Measurements from ENCODE around the gene CPNE5.

The CPNE5 gene

DNA sequence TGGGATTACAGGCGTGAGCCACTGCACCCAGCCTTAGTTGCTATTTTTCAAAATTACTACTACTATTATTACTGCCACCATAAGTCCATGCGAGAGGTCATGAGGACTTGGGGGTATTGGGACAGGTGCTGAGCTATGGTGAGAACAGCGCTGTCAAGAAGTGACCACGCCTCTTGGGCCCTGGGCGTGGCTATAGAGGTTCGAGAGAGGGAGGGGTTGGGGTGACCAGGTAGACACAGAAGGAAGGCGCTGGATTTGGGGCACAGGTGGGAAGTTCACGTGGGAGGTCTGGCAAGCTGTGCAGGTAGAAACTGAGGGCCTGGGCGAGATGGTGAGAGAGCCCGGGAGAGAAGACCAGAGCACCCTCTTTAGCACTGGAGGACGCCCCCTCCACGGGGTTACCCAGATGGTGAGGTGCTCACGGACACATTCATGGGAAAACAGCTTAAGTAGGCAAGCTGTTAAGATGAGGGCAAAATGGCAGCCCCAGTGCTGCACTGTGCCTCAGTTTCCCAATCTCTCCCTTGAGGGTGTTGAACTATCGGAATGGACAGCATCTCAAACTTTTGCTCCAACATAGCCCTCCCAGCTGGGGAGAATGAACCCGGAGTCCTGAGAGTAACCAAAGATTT is 80.6 kb downstream of the CPNE5 start:
- no peak for DNase-seq

DNA sequence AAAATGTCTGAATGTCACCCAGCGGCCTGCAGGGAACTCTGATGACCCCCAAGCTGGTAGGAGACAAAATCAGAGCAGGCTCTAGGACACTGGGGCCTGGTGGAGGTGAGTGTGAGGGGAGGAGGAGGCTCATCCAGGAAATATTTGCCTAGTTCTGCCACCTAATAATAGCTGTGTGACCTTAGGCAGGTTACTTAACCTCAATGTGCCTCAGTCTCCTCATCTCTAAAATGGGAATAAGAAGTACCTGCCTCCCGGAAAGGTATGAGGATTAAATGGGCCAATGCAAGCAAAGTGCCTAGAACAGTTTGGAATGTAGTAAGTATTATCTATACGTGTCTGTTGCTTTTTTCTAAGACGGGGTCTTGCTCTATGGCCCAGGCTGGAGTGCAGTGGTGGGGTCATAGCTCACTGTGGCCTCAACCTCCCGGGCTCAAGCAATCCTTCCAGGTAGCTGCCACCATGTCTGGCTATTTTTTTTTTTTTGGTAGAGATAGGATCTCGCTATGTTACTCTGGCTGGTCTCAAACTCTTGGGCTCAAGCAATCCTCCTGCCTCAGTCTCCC is 81.2 kb downstream of the CPNE5 start:
- no peak for DNase-seq

DNA sequence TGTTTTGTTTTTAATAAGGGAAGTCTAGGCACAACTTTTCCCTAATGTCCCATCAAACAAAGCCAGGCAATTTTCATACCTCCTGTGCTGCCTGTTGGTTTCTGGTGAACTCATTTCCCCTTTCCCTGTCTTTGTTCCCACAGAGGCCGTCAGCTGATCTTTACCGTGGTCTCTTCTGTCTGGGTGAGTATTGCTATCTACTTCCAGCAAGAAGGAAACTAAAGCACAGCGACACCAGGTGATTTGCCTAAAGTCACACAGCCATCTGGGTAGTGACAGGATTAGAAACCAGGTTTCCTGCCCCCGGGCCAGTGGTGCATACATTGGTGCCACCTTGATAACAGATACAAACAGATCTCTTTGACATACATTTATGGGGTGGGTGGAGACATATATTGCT is 82.0 kb downstream of the CPNE5 start:
- peak; percentile 26 for DNase-seq

DNA sequence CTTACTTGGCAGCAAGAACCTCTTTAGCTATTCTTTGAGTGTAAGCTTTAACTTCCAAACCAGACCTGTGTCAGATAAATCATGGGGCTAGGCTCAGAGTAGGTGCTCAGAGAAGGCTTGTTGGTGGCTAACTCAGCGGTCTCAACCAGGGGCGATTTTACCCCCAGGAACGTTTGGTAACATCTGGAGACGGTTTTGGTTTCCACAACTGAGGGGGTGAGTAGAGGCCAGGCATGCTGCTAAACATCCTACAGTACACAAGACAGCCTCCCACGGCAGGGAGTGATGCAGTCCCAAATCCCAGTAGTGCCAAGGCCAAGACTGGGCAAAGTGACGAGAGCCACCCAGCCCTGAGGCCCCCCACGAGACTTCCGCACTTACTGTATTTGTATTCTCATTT is 82.5 kb downstream of the CPNE5 start:
- no peak for DNase-seq

DNA sequence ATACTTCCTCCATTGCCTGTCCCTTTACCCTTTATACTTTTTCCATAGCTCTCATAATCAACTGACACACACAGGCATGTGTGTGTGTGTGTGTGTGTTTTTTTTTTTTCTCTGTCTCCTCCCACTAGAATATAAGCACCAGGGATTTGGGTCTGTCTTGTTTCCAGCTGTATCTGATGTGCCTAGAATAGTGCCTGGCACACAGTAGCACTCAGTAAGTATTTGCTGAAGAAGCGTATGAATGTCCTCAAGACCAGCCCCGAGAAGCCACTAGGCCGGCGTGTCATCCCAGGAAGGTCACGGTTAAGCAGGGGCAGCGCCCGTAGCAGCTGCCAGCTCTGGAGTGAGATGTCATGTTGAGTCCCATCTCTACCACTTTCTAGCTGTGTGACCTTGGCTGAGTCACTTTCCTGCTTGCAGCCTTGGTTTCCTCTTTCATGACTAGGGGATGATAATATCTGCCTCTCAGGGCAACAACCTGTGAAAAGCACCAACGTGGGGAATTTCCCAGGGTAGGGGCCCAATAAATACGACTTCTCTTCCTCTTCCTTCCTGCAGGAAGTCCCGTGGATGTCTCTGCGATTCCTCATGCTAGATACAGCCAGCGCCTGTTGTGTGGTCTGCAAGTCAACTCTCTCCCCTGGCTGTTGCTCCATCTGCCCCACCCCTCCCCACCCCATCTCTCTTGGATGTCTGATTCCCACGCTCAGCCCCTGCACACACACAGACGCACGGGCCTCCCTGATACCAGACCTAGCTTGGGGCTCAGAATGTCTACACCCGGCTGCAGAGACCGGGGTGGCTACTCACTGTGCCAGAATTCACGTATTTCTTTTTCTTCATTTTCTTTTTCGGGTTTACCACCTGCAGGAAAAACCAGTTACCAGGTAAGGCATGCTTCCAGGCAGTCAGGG is 83.6 kb downstream of the CPNE5 start:
- DNase-seq, result peak; percentile 62

DNA sequence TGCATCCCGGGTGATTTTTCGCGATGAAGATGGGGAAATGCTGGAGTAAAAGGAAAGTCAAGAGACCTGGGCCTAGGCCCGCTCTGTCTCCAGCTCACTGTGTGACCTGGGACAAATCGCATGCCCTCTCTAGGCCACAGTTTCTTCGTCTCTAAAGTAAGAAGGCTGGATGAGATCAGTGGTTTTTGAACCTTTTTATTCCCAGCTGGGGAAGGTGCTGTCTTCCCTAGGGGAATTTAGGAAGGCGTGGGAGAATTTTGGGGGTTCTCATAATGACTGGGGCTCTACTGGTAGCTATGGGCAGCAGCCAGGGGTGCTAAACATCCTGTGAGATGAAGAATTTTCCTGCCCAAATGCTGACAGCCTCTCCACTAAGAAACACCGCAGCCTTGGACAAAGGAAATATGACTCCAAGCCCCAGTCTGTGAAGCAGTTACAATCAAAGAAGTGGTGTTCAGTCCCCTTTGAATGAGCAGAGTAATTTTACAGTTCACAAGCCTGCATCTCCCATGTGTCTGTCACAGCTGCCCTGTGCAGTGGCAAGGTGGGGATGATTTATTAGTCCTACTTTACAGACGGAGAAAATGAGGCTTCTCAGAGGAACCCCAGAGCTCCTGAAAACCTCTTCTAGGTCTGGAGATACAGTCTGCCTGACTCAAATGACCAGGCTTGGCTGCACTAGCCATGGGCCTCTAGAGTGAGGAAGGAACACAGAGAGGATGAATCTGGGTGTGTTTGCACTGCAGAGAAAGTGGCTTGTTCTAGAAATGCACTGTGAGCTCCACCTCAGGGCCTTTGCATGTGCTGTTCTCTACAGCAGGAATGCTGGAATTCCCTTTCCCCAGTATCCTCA is 84.4 kb downstream of the CPNE5 start:
- no peak for DNase-seq

DNA sequence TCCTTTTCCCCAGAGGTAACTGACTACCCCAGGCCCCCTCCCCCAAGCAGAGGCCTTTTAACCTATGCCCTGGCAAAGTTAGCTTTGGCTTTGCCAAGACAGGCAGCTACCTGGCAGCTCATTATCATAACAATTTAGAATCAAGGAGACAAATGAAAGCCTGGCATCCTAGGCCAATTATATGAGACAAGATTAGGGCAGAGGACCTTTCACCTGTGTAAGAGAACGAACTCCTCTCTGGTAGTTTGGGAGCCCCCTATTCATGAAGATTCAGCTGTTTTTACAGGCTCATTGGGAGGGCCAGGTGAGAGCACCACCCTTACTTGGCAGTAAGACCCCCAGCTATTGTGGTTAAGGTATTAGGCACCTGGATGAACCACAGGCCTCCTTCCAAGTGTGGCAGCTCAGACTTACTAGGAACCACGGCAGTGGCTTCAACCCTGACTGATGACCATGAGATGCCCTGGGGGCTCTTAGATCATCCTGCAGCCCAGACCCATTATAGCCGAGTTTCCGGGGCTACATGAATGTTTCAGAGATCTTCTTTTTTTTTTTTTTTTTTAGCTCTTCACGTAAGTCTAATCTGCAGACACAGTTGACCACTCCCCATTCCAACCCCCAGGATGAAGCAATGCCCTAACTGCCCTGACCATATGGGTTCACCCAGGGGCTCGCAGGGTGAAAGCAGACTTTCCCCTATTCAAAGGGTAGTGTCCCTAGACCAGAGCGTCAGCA is 85.4 kb downstream of the CPNE5 start:
- DNase-seq, result no peak

DNA sequence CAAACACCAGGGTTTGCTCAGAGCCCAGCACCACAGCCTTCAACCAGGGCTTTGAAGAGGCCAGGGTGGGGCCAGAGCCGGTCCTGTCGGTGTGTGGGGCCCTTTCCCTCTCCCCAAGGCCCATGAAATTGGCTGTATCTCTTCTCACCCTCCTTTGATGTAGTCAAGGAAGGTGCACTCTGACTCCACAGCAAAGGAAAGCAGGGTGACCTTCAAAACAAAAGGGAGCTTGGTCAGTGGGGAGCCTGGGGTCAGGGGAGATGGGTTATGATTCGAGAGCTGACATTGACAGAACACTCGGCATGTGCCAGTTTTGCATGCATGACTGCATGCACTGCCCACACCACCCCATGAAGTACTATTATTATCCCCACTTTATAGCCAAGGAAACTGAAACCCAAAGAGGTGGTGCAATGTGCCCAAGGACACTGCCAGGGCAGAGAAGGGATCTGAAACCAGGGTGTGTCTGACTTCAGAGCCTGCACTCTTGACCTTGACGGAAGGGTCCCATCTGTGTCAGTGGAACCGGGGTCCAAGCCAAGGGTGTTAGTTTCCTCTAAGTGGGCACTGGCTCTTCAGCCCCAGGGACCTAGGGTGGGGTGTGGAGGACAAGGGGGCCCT is 86.2 kb downstream of the CPNE5 start:
- DNase-seq, result no peak

DNA sequence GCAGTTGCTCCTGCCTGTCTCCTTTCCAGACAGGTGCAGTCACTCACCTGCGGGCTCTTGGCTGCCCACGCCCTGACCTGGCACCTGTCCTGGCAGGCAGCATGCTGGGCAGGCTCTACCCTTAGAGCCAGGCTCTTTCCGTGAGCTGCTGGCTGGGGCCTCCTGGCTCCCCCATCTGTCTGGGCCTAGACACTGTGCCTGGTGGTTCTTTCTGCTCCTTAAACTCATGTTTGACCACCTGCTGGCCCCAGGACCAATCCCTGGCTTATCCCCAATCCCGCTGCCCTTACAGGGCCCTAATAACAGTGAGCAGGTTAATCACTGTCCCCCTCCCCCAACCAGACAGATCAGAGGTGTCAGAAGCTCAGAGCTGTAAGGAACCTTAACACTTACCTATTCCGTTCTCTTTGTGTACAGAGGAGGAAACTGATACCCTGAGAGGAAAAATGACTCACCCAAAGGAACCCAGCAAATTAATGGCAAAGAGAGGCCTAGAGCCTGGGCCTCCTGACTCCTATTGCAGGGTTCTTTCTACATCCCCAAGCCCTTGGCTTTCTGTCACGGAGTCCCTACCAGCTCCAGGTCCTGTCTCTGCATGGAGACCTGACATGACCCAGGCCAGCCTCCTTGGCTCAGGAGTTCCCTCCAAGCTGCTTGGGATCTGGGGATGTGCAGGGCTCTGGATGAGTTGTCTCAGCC is 86.9 kb downstream of the CPNE5 start:
- no peak for DNase-seq

DNA sequence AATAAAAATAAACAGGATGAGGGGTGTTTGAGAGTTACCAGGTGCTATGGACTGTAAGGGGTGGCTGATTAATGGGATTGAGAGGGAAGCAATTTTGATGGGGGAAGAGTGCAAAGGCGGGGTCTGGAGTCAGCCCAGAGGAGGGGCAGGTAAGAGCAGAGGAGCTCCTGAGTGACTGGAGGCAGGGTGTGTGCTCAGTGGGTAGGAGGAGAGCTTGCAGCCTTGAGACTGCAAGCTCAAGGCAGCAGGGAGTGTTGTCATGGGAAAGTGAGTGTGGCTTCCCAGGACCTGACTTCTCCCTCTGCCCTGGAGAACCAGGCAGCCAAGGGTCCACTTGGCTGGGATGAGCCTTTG is 87.4 kb downstream of the CPNE5 start:
- no peak for DNase-seq

DNA sequence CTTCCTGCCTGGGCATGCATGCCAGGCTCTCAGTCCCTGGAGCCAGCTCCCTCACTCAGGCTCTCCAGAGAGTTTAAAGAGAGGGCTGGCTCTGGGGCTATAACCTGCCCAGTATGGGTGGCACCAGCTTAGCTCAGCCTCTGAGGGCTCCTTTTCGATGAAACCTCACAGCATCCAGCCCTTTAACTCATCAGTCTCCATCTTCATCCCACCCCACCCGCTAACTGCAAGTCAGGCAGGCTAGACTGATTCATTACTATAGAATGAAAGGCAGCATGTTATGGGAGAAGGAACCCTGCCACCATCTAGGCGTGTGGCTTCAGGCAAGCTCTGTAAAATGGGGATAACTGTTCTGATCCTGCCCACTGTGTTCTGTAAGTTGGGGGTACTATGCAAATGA is 88.2 kb downstream of the CPNE5 start:
- no peak for DNase-seq

DNA sequence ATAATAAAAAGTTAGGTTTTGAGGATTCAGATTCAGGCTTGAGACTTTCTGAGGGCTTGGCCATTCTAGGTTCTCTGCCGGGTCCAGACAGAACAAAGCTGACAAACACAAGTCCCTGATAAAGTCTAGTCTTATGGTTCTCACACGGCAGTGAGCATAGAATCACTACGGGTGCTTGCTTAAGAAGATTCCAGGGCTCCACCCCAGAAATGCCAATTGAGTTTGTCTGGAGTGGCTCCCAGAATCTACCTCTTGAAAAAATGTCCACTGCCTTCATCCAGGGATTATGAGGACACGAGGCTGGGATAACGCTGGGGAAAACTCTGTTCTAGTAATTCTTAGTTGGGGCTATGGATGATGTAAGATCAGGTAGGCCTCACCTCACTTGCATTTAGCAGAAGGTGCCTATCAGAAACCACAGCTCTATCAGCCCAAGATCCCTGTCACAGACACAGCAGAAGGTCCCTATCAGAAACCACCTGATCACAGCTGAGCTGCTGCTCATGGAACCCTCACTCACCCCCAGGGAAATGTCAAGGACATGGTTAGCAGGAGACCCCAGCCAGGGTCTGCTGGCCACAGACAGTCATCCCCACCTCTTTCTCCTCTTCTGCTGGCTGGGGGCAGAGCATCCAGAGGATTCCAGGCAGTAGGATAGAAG is 89.3 kb downstream of the CPNE5 start:
- DNase-seq, result no peak

DNA sequence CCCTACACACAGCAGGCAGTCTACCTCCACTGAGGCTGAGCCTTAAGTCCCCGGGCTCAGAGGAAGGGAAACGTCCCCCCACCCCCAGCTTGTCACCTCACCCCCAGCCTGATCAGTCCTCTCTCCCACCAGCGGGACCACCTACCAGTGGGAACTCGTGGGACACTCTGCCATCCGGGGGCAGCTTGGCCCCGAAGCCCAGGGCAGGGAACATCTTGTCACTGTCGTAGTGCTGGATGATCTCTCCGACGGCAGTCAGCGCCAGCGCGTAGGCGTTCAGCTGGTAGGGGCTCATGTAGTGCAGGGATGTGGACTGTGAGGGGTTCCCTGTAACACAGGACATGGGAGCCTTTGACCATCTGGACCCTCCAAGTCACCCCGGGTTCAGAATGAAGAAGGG is 93.0 kb downstream of the CPNE5 start:
- no peak for DNase-seq

DNA sequence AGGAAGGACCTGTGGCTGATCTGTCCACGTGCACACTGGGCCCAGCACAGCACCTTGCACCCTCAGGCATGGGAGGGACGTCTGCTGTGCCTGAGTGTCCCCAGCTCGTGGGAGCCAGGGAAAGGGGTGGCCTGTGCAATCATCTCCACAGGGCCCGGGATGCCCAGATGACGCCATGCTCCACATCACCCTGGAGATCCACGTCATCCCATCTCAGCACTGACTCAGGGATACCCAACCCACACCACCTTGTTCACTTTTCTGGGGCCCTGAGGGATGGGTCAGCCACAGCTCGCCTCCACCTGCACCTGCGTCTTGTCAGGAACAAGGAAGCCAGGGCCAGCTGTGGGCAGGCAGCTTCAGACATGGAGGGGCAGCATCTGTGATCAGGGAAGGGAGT is 93.4 kb downstream of the CPNE5 start:
- DNase-seq, result no peak

DNA sequence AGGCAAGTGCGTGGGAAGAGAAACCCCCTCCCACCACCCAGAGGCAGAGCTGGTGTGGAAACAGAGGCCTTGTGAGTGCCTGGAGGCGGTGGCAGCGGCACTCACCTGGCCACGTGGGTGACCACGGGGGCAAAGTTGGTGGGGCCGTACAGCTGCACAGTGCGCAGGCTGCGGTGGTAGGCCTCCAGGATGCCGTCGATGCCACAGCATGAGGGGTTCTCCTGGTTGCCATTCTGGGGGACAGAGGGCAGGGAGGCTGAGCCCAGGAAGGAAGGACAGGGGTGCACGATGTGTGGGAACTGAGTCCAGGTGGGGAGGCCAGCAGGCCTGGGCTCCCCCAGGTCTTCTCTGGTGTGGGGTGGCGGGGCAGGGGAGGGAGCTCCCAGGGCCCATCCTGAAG is 94.0 kb downstream of the CPNE5 start:
- DNase-seq, result no peak

DNA sequence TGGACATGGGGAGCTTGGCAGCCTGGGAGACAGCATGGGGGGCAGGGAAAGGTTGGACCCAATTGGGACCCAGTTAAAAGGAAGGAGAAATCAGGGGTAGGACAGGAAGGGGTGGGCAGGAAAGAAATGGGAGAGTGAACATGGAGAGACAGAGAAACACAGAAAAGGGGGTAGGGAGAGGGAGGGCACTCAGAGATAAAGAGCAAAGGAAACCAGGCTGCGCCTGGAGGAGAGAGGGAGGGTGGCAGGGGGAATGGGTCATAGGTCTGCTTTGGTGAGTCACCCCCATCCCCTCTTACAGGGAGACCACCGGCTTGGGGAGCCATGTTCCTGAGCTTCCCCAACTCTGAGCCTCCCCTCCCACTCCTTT is 95.0 kb downstream of the CPNE5 start:
- DNase-seq, result no peak

DNA sequence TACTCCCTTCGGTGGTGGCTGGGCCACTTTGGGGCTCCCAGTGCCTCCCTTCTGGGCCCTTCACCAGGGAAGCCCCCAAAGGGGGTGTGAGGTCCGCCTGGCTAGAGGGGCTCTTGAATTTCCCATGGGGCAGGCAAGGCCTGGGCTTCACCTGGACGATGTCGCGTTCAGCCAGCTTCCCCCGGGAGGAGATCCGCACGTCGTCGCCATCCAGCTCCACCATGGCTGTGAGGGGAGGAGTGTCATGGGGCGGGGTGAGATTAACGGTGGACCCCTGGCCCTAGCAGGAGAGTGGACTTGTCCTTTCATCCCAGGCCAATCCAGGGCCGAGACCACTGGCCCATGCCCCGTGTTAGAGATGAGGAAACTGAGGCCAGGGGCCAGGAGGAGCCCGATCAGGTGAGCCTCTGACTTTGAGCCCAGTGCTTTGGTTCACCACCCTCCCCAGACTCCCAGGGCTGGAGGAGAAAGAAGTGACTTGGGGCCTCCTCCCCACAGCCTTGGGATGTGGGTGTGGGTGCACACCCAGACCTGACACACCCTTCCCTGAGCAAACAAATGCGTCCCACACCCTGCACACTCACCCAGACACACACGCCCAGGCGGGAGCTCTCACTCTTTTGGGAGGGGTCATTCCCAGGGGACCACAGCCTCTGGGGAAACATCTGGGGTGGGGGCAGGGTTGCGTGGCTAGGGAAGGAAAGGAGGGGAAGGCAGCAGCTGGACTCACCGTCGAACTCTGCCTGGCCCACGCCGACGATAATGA is 95.5 kb downstream of the CPNE5 start:
- DNase-seq, result no peak

DNA sequence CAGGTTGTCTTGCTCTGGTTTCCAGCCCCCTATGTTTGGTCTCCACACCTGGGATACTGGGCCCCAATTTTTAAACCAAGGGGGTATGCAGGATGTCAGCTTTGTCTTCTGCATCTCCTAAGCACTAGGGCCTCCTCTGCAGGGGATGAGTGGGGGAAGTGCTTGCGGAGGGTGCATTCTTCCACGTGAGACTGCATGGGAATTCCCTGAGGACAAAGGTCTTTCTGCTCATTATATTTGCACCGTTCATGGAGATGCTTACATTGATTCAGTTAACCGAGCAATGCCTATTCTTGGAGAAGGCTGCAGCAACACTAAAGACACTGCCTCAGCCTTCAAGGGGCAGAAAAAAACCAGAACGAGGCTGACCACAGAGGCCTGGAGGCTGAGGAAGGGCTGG is 96.2 kb downstream of the CPNE5 start:
- no peak for DNase-seq

DNA sequence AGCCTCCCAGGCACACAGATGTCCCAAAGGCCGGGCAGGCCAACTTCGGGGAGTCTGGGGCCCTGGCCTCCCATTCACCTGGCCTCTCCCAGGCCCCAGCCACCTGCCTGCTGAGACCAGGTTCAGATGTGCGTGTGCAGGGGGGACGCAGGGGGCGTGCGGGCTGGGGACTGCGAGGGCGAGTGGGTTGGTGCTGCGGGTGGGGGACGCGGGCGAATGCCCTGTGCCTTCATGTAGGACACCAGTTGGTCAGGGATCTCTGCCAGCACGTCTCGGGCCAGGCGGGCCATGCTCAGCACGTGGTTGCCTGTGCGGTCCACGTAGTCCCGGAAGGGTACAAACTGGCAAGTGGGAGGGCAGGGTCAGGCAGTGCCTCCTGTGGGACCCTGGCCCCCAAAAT is 97.1 kb downstream of the CPNE5 start:
- DNase-seq, result no peak

DNA sequence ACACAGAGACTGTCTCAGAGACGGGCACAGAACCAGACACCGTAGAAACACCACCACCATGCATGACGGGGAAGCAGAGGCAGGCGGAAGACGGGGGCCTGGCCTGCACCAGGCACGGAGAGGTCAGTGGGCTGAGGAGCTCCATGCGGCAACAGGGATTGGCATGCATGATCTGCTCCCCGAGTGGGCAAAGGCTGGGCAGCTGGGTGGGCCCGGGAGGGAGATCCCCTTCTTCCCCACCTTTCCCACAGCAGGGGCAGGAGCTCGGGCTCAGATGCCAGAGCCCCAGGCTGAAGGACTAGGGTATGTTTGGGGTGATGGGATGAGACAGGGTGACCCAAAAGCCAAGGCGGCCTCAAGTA is 98.4 kb downstream of the CPNE5 start:
- no peak for DNase-seq

All from T-helper 9 cell (primary cell).